ENCODE measurements around the gene ETDB.

DNA sequence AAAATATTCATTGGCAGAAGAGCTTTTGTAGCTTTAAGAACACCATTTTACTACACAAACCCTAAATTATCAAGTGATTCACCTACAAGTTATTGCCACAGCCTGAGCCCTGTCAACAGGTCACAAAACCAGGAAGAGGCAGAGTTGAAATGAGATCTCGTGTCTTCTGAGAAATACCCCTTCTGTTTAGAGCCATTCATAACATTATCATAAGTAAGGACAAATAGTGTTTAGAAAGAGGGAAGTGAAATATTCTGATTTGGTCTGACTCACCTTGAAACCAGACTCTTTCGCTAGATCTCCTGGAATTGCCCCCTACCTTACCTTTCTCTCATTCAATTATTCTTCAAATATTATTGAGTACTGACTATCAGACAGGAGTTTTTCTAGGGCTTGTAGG, 5.9 kb downstream of the ETDB start:
- no peak for TF ChIP-seq POLR2A (IDR thresholded peaks at IDR 0.05)
- TF ChIP-seq, protein P1, sequence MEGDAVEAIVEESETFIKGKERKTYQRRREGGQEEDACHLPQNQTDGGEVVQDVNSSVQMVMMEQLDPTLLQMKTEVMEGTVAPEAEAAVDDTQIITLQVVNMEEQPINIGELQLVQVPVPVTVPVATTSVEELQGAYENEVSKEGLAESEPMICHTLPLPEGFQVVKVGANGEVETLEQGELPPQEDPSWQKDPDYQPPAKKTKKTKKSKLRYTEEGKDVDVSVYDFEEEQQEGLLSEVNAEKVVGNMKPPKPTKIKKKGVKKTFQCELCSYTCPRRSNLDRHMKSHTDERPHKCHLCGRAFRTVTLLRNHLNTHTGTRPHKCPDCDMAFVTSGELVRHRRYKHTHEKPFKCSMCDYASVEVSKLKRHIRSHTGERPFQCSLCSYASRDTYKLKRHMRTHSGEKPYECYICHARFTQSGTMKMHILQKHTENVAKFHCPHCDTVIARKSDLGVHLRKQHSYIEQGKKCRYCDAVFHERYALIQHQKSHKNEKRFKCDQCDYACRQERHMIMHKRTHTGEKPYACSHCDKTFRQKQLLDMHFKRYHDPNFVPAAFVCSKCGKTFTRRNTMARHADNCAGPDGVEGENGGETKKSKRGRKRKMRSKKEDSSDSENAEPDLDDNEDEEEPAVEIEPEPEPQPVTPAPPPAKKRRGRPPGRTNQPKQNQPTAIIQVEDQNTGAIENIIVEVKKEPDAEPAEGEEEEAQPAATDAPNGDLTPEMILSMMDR (IDR thresholded peaks at IDR 0.05), result no peak

Data from lower leg skin (tissue), 3 donors.